SKM-1 treated with dmso at 0.1 percent for 144 hours (cell line): ENCODE measurements around the gene NET1.
"Not testable (repeated sequence)": the region's sequence is repeated elsewhere in the genome, so short reads cannot be mapped to it uniquely, and the experiment has no call there.

Experiments
- DNase-seq: peaks from one replicate; lab custom pipeline; 2025; ENCODE audit not compliant: unreplicated experiment; lab: John Stamatoyannopoulos, UW

NET1 gene

GRCh38 chr10:5412277-5412941, at the start of gene NET1:
Gene NET1, plus strand, starts transcription at chr10:5412557. Its CDS starts 136 bp downstream, at chr10:5412693.
- DNase-seq, result peak; percentile 36

GRCh38 chr10:5362873-5363272, 49.5 kb upstream of the NET1 start:
- DNase-seq, result no peak

- DNase-seq, result no peak
Measured at GRCh38 chr10:5364374-5364773, 48.0 kb upstream of the NET1 start.

- DNase-seq, result no peak
Measured at GRCh38 chr10:5364890-5365338, 47.4 kb upstream of the NET1 start, which contains the start of gene UCN3. Gene UCN3, plus strand, starts transcription at chr10:5364966. Its CDS starts 8,755 bp downstream, at chr10:5373721.

GRCh38 chr10:5365928-5366327, 46.4 kb upstream of the NET1 start:
- DNase-seq, result no peak

- DNase-seq, result no peak
Measured at GRCh38 chr10:5369362-5370158, 42.8 kb upstream of the NET1 start.

GRCh38 chr10:5370493-5371352, 41.6 kb upstream of the NET1 start:
- no peak for DNase-seq

GRCh38 chr10:5373307-5373706, 39.0 kb upstream of the NET1 start:
- no peak for DNase-seq

GRCh38 chr10:5373891-5374611, 38.3 kb upstream of the NET1 start:
- DNase-seq, result no peak

GRCh38 chr10:5376450-5376849, 35.9 kb upstream of the NET1 start:
- no peak for DNase-seq

- not testable (repeated sequence) for DNase-seq
Measured at GRCh38 chr10:5379202-5379601, 33.2 kb upstream of the NET1 start.

- not testable (repeated sequence) for DNase-seq
Measured at GRCh38 chr10:5380395-5380794, 32.0 kb upstream of the NET1 start.

- DNase-seq, result no peak
Measured at GRCh38 chr10:5381187-5381586, 31.2 kb upstream of the NET1 start.

GRCh38 chr10:5385224-5385623, 27.1 kb upstream of the NET1 start:
- DNase-seq, result no peak

GRCh38 chr10:5387169-5387568, 25.2 kb upstream of the NET1 start:
- no peak for DNase-seq

GRCh38 chr10:5390607-5391205, 21.7 kb upstream of the NET1 start:
- DNase-seq, result no peak

GRCh38 chr10:5391790-5392189, 20.6 kb upstream of the NET1 start:
- no peak for DNase-seq

GRCh38 chr10:5393529-5393928, 18.8 kb upstream of the NET1 start:
- no peak for DNase-seq

GRCh38 chr10:5395168-5395567, 17.2 kb upstream of the NET1 start:
- DNase-seq, result no peak

GRCh38 chr10:5396556-5397300, 15.6 kb upstream of the NET1 start:
- no peak for DNase-seq
